ENCODE measurements around the gene DOP1B.

Gene DOP1B

DNA sequence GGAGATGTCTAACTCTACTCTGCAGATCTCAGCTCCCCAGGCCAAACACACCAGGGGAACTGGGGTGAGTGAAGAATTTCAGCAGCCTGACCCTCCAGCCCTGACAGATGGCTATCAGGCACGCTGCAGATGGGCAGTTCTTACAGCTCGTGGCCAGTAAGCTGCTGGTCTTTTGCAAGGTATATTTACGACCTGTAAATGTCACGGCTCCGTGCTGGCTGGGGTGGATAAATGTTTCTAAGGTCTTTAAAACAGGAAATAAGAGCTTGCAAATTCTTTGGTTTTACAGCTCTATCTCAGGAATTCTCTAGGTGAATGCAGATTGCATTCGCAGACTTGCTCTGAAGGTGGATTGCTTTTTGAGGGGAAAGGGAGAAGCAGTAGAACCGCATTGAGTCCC, 10.1 kb downstream of the DOP1B start:
- TF ChIP-seq, protein P1, sequence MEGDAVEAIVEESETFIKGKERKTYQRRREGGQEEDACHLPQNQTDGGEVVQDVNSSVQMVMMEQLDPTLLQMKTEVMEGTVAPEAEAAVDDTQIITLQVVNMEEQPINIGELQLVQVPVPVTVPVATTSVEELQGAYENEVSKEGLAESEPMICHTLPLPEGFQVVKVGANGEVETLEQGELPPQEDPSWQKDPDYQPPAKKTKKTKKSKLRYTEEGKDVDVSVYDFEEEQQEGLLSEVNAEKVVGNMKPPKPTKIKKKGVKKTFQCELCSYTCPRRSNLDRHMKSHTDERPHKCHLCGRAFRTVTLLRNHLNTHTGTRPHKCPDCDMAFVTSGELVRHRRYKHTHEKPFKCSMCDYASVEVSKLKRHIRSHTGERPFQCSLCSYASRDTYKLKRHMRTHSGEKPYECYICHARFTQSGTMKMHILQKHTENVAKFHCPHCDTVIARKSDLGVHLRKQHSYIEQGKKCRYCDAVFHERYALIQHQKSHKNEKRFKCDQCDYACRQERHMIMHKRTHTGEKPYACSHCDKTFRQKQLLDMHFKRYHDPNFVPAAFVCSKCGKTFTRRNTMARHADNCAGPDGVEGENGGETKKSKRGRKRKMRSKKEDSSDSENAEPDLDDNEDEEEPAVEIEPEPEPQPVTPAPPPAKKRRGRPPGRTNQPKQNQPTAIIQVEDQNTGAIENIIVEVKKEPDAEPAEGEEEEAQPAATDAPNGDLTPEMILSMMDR (IDR thresholded peaks at IDR 0.05; ENCODE audit: borderline replicate concordance, insufficient read depth, low read depth, low read length) = no peak
- no peak overlapping the region for H3K4me3 ChIP-seq (ENCODE audit: low read depth, low read length)

DNA sequence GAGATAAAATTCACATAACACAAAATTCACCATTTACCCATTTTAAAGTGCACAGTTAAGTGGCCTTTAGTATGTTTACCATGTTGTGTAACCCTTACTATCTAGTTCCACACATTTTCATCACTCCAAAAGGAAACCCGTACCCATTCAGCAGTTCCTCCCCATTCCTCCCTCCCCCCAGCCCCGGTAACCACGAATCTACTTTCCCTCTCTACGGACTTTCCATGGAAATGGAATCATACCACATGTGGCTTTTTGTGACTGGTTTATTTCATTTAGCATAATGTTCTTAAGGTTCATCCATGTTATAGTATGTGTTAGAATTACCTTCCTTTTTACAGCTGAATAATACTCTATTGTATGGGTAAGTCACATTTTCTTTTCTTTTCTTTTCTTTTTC, 10.9 kb downstream of the DOP1B start:
- TF ChIP-seq, protein P1 (IDR thresholded peaks at IDR 0.05; ENCODE audit: borderline replicate concordance, insufficient read depth, low read depth, low read length) = no peak
- no peak overlapping the region for H3K4me3 ChIP-seq (ENCODE audit: low read depth, low read length)

DNA sequence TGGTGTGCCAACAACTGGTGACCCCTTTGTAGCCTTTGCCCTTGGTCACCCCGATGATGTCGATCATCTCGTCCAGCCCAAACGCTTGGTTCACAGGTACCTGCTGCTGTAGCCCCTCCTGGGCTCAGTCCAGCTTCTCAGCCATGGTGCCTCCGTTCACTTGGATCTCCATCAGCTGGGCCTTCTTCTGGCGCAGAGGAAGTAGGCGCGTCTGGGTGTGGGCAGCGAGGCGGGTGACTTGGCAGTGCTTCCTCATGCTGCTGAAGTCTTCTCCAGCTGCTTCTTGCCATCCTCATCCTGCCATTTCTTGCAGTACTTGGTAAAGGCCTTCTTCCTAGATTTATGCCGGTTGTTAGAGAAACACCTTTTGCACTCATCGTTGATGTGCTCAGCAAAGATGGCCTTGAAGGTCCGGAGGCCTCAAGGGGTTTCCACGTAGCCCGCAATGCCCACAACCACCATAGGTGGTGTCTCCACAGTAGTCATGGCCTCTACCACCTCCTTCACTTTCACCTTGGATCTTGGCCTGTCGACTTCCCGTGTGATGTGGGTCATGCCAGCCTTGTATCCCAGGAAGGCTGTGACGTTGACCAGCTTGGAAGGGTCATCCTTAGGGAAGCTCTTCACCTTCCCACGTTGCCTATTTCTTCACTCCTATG, 13.0 kb downstream of the DOP1B start:
- H3K4me3 ChIP-seq (ENCODE audit: low read depth, low read length) = no peak overlapping the region
- TF ChIP-seq, protein P1 (IDR thresholded peaks at IDR 0.05; ENCODE audit: borderline replicate concordance, insufficient read depth, low read depth, low read length) = peak; percentile 31; the same call in 1 of the 2 replicates

DNA sequence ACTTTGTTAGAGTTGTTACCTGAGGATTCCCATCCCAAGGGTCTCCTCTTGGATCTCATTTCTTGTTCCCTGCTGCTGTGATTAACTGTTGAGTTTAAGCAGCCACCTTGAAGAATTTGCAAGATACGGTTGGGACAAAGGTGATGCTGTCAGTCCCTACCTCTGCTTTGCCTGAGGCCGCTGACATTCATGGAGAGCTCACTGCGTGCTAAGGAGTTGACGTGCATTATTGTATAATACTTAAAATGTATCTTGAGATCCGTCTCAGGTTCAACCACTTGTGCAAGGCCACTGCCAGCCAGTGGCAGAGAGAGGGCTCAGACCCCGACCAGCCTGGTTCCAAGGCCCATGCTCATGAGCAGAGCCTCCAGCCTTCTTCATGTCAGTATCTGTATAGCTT, 14.2 kb downstream of the DOP1B start:
- TF ChIP-seq, protein P1 (IDR thresholded peaks at IDR 0.05; ENCODE audit: borderline replicate concordance, insufficient read depth, low read depth, low read length) = no peak
- H3K4me3 ChIP-seq (ENCODE audit: low read depth, low read length) = no peak overlapping the region

DNA sequence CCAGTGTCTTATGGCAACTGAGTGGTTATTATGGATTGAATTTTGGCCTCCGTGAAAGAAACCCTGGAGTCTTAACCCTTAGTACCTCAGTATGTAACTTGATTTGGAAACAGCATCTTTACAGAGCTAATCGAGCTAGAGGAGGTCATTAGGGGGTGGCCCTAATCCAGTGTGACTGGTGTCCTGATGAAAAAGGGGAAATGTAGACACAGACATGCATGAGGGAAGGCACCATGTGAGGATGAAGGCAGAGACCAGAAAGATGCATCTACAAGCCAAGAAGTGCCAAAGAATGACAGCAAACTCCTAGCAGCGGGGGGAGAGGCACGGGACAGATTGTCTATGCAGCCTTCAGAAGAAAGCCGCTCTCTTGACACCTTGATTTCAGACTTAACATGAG, 14.7 kb downstream of the DOP1B start:
- TF ChIP-seq, protein P1 (IDR thresholded peaks at IDR 0.05; ENCODE audit: borderline replicate concordance, insufficient read depth, low read depth, low read length) = no peak
- H3K4me3 ChIP-seq (ENCODE audit: low read depth, low read length) = no peak overlapping the region

DNA sequence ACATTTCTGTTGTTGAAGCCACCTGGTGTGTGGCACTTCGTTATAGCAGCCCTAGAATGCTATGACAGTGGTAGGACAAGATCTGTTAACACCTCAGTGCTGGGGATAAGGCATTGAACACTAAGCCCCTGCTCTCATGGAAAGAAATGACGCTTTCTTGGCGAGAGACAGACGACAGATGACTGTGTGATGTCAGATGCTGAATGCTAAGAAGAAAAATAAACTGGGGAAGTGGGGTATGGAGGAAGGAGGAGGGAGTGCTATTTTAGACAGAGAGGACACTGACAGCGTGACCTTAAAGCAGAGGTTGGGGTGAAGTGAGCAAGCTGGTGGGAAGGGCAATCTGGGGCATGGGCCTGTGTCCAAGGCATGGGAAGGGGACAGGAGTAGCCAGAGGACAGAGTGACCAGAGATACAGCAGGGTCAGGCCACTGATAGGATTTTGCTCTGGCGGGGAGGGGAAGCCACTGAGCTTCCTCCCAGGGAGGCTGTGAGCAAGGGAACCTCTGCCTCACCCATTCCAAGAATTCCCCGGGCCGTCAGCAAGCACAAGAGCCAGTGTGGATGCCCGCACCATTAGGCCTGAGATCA, 15.2 kb downstream of the DOP1B start:
- no peak overlapping the region for H3K4me3 ChIP-seq (ENCODE audit: low read depth, low read length)
- TF ChIP-seq, protein P1 (IDR thresholded peaks at IDR 0.05; ENCODE audit: borderline replicate concordance, insufficient read depth, low read depth, low read length) = no peak

DNA sequence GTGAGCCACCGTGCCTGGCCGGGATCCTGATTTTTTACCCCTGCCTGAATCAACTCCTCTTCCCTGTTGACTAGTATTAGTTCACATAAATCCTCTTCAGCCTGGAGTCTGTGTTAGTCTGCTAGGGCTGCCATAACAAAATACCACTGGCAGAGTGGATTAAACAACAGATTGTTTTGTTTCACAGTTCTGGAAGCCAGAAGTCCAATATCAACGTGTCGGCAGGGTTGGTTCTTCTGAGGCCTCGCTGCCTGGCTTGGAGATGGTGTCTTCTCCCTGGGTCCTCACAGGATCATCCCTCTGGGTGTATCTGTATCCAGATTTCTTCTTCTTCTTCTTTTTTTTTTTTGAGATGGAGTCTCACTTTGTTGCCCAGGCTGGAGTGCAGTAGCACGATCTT, 18.2 kb downstream of the DOP1B start:
- TF ChIP-seq, protein P1 (IDR thresholded peaks at IDR 0.05; ENCODE audit: borderline replicate concordance, insufficient read depth, low read depth, low read length) = no peak
- no peak overlapping the region for H3K4me3 ChIP-seq (ENCODE audit: low read depth, low read length)

All from GM12875 (cell line).